Measurements from ENCODE around the gene DNM3. TPM values are rescaled to one million over a fixed set of nuclear protein-coding genes. Genes with fewer than 3 reads are reported as not detected.

The DNM3 gene
- polyA plus RNA-seq, 1 donor (not counting 4 experiments of a cell fraction or from before 2014, with no cell fraction given), result 2.0 TPM

- Histone ChIP-seq H2AFZ (ENCODE audit: control insufficient read depth, low read length) (no peak overlapping the region), H3K9me1 (ENCODE audit: control insufficient read depth, extremely low read depth, insufficient read depth, low read length) (no peaks in the 10 kb centered on the region), H3K9ac (ENCODE audit: control insufficient read depth, extremely low read depth, insufficient read depth, low read length) (no peak overlapping the region), H3K4me2 (ENCODE audit: control insufficient read depth, extremely low read depth, insufficient read depth, low read depth, low read length) (no peak overlapping the region), H3K79me2 (ENCODE audit: control insufficient read depth, insufficient read depth, low read length) (no peaks in the 10 kb centered on the region), H3K36me3 (ENCODE audit: control insufficient read depth in 2 of 2, extremely low read depth in 1 of 2, insufficient read depth in 2 of 2, low read length in 2 of 2) (no peaks in the 10 kb centered on the region), H3K4me3 (ENCODE audit: control insufficient read depth in 2 of 3, extremely low read depth in 1 of 3, insufficient read depth in 2 of 3, low read depth in 1 of 3, low read length in 3 of 3) (no peak overlapping the region), H4K20me1 (ENCODE audit: control insufficient read depth, extremely low read depth, insufficient read depth, low read length) (no peaks in the 10 kb centered on the region), H3K9me3 (ENCODE audit: control insufficient read depth, low read depth, low read length) (no peaks in the 10 kb centered on the region), H3K27ac (ENCODE audit: control insufficient read depth, insufficient read depth, low read length) (no peak overlapping the region), H3K27me3 (ENCODE audit: control insufficient read depth, extremely low read depth, insufficient read depth, low read length) (no peaks in the 10 kb centered on the region), H3K4me1 (ENCODE audit: control insufficient read depth, extremely low read depth, insufficient read depth, low read length) (no peaks in the 10 kb centered on the region)
- TF ChIP-seq CTCF (optimal IDR thresholded peaks at IDR 0.05 in 1 of 3, IDR thresholded peaks at IDR 0.05 in 1 of 3, conservative IDR thresholded peaks at IDR 0.05 in 1 of 3; ENCODE audit: extremely low read depth in 1 of 3, insufficient read depth in 2 of 3, low read length in 3 of 3) (no peak), EZH2 (IDR thresholded peaks at IDR 0.05; ENCODE audit: low read length) (no peak)
- FAIRE-seq, result no peak
- no peak for DNase-seq (ENCODE audit: low read depth, low spot score)
- dilution Hi-C loops (cut with MboI; ENCODE audit: extremely low pct_ligation_motif_present, low sequenced_read_pairs), result no loop called here
Observed at GRCh38 chr1:172224871-172225270, 383.6 kb downstream of the DNM3 start.

GRCh38 chr1:172229942-172230341 is 388.6 kb downstream of the DNM3 start:
- no peak for FAIRE-seq
- Histone ChIP-seq H3K27ac (ENCODE audit: control insufficient read depth, insufficient read depth, low read length) (no peak overlapping the region), H3K9ac (ENCODE audit: control insufficient read depth, extremely low read depth, insufficient read depth, low read length) (no peak overlapping the region), H3K4me1 (ENCODE audit: control insufficient read depth, extremely low read depth, insufficient read depth, low read length) (no peaks in the 10 kb centered on the region), H3K4me2 (ENCODE audit: control insufficient read depth, extremely low read depth, insufficient read depth, low read depth, low read length) (no peak overlapping the region), H3K79me2 (ENCODE audit: control insufficient read depth, insufficient read depth, low read length) (no peaks in the 10 kb centered on the region), H3K9me1 (ENCODE audit: control insufficient read depth, extremely low read depth, insufficient read depth, low read length) (no peaks in the 10 kb centered on the region), H3K4me3 (ENCODE audit: control insufficient read depth in 2 of 3, extremely low read depth in 1 of 3, insufficient read depth in 2 of 3, low read depth in 1 of 3, low read length in 3 of 3) (no peak overlapping the region), H4K20me1 (ENCODE audit: control insufficient read depth, extremely low read depth, insufficient read depth, low read length) (no peaks in the 10 kb centered on the region), H3K27me3 (ENCODE audit: control insufficient read depth, extremely low read depth, insufficient read depth, low read length) (no peaks in the 10 kb centered on the region), H3K36me3 (ENCODE audit: control insufficient read depth in 2 of 2, extremely low read depth in 1 of 2, insufficient read depth in 2 of 2, low read length in 2 of 2) (no peaks in the 10 kb centered on the region), H3K9me3 (ENCODE audit: control insufficient read depth, low read depth, low read length) (no peaks in the 10 kb centered on the region), H2AFZ (ENCODE audit: control insufficient read depth, low read length) (no peak overlapping the region)
- DNase-seq (ENCODE audit: low read depth, low spot score), result no peak
- dilution Hi-C loops (cut with MboI; ENCODE audit: extremely low pct_ligation_motif_present, low sequenced_read_pairs), result no loop called here
- no peak for TF ChIP-seq CTCF (optimal IDR thresholded peaks at IDR 0.05 in 1 of 3, IDR thresholded peaks at IDR 0.05 in 1 of 3, conservative IDR thresholded peaks at IDR 0.05 in 1 of 3; ENCODE audit: extremely low read depth in 1 of 3, insufficient read depth in 2 of 3, low read length in 3 of 3)
- no peak for TF ChIP-seq EZH2 (IDR thresholded peaks at IDR 0.05; ENCODE audit: low read length)
